Hepatocyte (in vitro differentiated cells): ENCODE results near the gene TEC. TPM values are rescaled to one million over a fixed set of nuclear protein-coding genes. Genes with fewer than 3 reads are reported as not detected.

Source experiments
- DNase-seq: peaks from one replicate; pipeline ENCODE4 v3.0.0-alpha.2; 2016; ENCODE audit warnings: low spot score
- H2AFZ ChIP-seq: fragments of 200-600 bp; sonication (generic); 2 replicates; pipeline ENCODE4 v1.6.0; 2016; ENCODE audit warnings: antibody characterized with exemption, mild to moderate bottlenecking
- H3K27ac ChIP-seq: fragments of 200-600 bp; sonication (generic); 2 replicates; pipeline ENCODE4 v1.5.1; 2016; ENCODE audit warnings: mild to moderate bottlenecking
- H3K27me3 ChIP-seq: fragments of 200-600 bp; sonication (generic); 2 replicates; pipeline ENCODE4 v1.6.1; 2016
- H3K36me3 ChIP-seq: fragments of 200-600 bp; sonication (generic); replicated peaks from 2 replicates; pipeline ENCODE4 v1.5.1; 2016; ENCODE audit warnings: low read depth; ENCODE audit not compliant: insufficient read depth
- H3K4me1 ChIP-seq: fragments of 200-600 bp; sonication (generic); 2 replicates; pipeline ENCODE4 v1.5.1; 2016; ENCODE audit warnings: mild to moderate bottlenecking, moderate library complexity; ENCODE audit not compliant: insufficient read depth
- H3K4me2 ChIP-seq: fragments of 200-600 bp; sonication (generic); 2 replicates; pipeline ENCODE4 v1.6.0; 2016
- H3K4me3 ChIP-seq: fragments of 200-600 bp; sonication (generic); 2 replicates; pipeline ENCODE4 v1.5.1; 2016; ENCODE audit warnings: mild to moderate bottlenecking
- H3K79me2 ChIP-seq: fragments of 200-600 bp; sonication (generic); 2 replicates; pipeline ENCODE4 v1.6.0; 2017; ENCODE audit warnings: mild to moderate bottlenecking
- H3K9me2 ChIP-seq: fragments of 200-600 bp; sonication (generic); replicated peaks from 2 replicates; pipeline ENCODE4 v1.6.0; 2017; ENCODE audit warnings: mild to moderate bottlenecking; ENCODE audit not compliant: insufficient read depth
- H3K9me3 ChIP-seq: fragments of 200-600 bp; sonication (generic); 2 replicates; pipeline ENCODE4 v1.5.1; 2016; ENCODE audit warnings: low read depth, mild to moderate bottlenecking
- H4K20me1 ChIP-seq: fragments of 200-600 bp; sonication (generic); 2 replicates; pipeline ENCODE4 v1.6.0; 2016; ENCODE audit warnings: mild to moderate bottlenecking; ENCODE audit not compliant: insufficient read depth, poor library complexity, severe bottlenecking
- CTCF ChIP-seq: fragments of 200-600 bp; sonication (generic); IDR thresholded peaks from 2 replicates; pipeline ENCODE4 v1.5.1; 2016; ENCODE audit warnings: antibody characterized with exemption, mild to moderate bottlenecking; ENCODE audit not compliant: poor library complexity
- EZH2 ChIP-seq: fragments of 200-600 bp; sonication (generic); IDR thresholded peaks from 2 replicates; pipeline ENCODE4 v1.6.1; 2016; ENCODE audit warnings: antibody characterized with exemption, mild to moderate bottlenecking, borderline replicate concordance
- EZH2phosphoT487 ChIP-seq: fragments of 200-600 bp; sonication (generic); IDR thresholded peaks from one replicate; pipeline ENCODE4 v1.6.1; 2018; ENCODE audit warnings: antibody characterized with exemption, mild to moderate bottlenecking, low read depth, moderate library complexity; ENCODE audit not compliant: unreplicated experiment, severe bottlenecking
- WGBS: methylation state at CpG from one replicate; pipeline ENCODE4 v1.1.6; 2016; ENCODE audit warnings: low lambda C conversion rate; ENCODE audit errors: missing lambda C conversion rate; 5-methylcytosine and 5-hydroxymethylcytosine counted together
- polyA plus RNA-seq: library from polyadenylated mRNA; unstranded; fragments of >200 nt; fragmentation: Nextera tagmentation; extraction: Ambion mirVana; gene quantifications from 2 replicates; pipeline ENCODE4 v1.2.1, GENCODE V29; 2016
- total RNA-seq: library from RNA; depleted of rRNA; stranded (reverse); fragments of >200 nt; gene quantifications from 2 replicates; pipeline ENCODE4 v1.2.3, GENCODE V29; 2014

TEC gene
- total and polyA plus RNA-seq, 2 experiments from 2014 or later, result 1.3 to 2.1 TPM

- H3K9me3 ChIP-seq, result no peaks in the 10 kb centered on the region
- H3K4me1 ChIP-seq, result no peaks in the 10 kb centered on the region
- no peaks in the 10 kb centered on the region for H3K27me3 ChIP-seq
- H3K4me3 ChIP-seq, result no peak overlapping the region
- WGBS, result 89% methylated on average over 6 of the region's 6 CpGs
- no peaks in the 10 kb centered on the region for H4K20me1 ChIP-seq
- H3K79me2 ChIP-seq, result no peaks in the 10 kb centered on the region
- no peaks in the 10 kb centered on the region for H3K9me2 ChIP-seq
- no peaks in the 10 kb centered on the region for H3K36me3 ChIP-seq
- H2AFZ ChIP-seq, result no peak overlapping the region
- DNase-seq, result no peak
- no peak overlapping the region for H3K27ac ChIP-seq
- no peak for TF ChIP-seq EZH2phosphoT487
- no peak overlapping the region for H3K4me2 ChIP-seq
These were observed 57.5 kb downstream of the TEC start for GRCh38 chr4:48212165-48212564.

GRCh38 chr4:48210966-48211328, 58.7 kb downstream of the TEC start:
- TF ChIP-seq EZH2phosphoT487 (no peak), EZH2 (no peak), CTCF (no peak)
- H3K9me3 ChIP-seq, result no peaks in the 10 kb centered on the region
- H3K4me3 ChIP-seq, result no peak overlapping the region
- DNase-seq, result no peak
- H3K9me2 ChIP-seq, result no peaks in the 10 kb centered on the region
- H4K20me1 ChIP-seq, result no peaks in the 10 kb centered on the region
- no peak overlapping the region for H3K4me2 ChIP-seq
- no peak overlapping the region for H3K27ac ChIP-seq
- no peaks in the 10 kb centered on the region for H3K27me3 ChIP-seq
- no peaks in the 10 kb centered on the region for H3K4me1 ChIP-seq
- H3K36me3 ChIP-seq, result no peaks in the 10 kb centered on the region
- H3K79me2 ChIP-seq, result no peaks in the 10 kb centered on the region
- H2AFZ ChIP-seq, result no peak overlapping the region

- H2AFZ ChIP-seq, result no peak overlapping the region
- H3K79me2 ChIP-seq, result no peaks in the 10 kb centered on the region
- H3K27ac ChIP-seq, result no peak overlapping the region
- H3K9me2 ChIP-seq, result no peaks in the 10 kb centered on the region
- DNase-seq, result no peak
- no peaks in the 10 kb centered on the region for H3K4me1 ChIP-seq
- no peaks in the 10 kb centered on the region for H3K36me3 ChIP-seq
- H3K4me2 ChIP-seq, result no peak overlapping the region
- TF ChIP-seq EZH2phosphoT487, result no peak
- no peaks in the 10 kb centered on the region for H4K20me1 ChIP-seq
- no peaks in the 10 kb centered on the region for H3K27me3 ChIP-seq
- WGBS, result 94% methylated on average over 2 of the region's 2 CpGs
- H3K4me3 ChIP-seq, result no peak overlapping the region
- H3K9me3 ChIP-seq, result no peaks in the 10 kb centered on the region
These were observed 64.0 kb downstream of the TEC start for GRCh38 chr4:48205626-48206025.

DNA sequence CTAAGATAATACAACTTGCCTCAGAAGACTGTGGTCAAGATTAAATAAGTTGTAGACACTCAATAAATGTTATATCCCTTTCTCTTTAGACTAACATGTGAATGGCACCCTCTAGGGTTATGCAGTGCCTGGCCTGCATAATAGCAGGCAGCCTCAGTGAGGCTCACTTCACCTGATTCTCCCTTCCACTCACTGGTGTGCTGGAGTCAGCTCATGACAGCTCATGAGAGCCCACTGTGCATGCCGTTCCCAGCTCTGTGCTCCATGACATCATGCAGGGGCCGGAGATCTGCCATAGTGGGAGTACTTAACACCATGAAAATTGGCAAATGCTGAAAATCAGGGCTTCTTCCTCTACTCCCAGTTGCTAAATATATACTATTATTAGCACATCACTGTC, 64.5 kb downstream of the TEC start:
- Histone ChIP-seq H3K79me2 (no peaks in the 10 kb centered on the region), H4K20me1 (no peaks in the 10 kb centered on the region), H3K9me2 (no peaks in the 10 kb centered on the region), H3K4me2 (no peak overlapping the region), H2AFZ (no peak overlapping the region), H3K36me3 (no peaks in the 10 kb centered on the region), H3K9me3 (no peaks in the 10 kb centered on the region), H3K27ac (no peak overlapping the region), H3K4me1 (no peaks in the 10 kb centered on the region), H3K27me3 (no peaks in the 10 kb centered on the region), H3K4me3 (no peak overlapping the region)
- TF ChIP-seq CTCF, result no peak
- no peak for TF ChIP-seq EZH2
- no peak for TF ChIP-seq EZH2phosphoT487
- no peak for DNase-seq
- 77% methylated on average over 2 of the region's 2 CpGs for WGBS
